NCI-H146 treated with DMSO at 0.1 percent for 48 hours (cell line): ENCODE data around the gene GMEB2.

Source experiments
- DNase-seq: peaks from one replicate; lab custom pipeline; 2025; ENCODE audit not compliant: unreplicated experiment; lab: John Stamatoyannopoulos, UW

Gene GMEB2

DNA sequence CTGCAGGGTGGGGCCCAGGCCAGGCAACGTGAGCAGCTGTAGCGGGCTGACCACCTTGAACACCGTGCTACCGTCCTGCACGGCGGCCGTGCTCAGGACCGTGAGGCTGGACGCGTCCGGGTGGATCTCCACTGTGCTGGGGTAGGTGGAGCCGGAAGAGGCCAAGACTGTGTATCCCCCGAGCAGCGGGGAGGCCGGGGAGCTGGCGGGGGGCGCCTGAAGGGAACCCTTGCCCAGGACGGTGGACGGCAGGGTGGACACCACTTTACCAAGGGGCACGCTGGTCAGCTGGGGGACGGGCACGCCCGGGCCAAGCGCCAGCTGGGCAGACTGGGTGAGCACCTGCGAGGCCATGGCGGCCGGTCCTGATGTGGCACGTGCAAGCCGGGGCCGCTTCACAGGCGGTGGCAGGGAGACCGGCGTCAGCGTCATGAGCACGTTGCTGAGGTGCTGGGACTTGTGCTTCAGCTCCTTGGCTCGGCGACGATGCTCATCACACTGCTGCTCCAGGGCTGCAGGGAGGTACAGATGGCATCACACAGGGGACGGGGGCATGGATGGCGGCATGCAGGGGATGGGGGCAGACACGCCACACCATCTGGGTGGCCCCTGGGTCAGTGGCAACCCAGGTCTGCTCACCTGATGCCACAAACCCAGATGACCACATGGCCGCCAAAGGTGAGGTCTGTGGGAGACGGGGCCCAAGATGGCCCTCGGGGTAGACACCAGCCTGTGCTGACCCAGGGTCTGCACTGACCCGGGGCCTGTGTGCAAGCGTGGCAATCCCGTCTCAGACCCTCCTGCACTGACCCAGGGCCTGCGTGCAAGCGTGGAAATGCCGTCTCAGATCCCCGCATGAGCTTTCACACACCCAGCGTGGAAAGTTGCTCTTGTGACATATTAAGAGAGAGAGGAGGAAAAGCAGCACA is 36.4 kb downstream of the GMEB2 start:
- no peak for DNase-seq

DNA sequence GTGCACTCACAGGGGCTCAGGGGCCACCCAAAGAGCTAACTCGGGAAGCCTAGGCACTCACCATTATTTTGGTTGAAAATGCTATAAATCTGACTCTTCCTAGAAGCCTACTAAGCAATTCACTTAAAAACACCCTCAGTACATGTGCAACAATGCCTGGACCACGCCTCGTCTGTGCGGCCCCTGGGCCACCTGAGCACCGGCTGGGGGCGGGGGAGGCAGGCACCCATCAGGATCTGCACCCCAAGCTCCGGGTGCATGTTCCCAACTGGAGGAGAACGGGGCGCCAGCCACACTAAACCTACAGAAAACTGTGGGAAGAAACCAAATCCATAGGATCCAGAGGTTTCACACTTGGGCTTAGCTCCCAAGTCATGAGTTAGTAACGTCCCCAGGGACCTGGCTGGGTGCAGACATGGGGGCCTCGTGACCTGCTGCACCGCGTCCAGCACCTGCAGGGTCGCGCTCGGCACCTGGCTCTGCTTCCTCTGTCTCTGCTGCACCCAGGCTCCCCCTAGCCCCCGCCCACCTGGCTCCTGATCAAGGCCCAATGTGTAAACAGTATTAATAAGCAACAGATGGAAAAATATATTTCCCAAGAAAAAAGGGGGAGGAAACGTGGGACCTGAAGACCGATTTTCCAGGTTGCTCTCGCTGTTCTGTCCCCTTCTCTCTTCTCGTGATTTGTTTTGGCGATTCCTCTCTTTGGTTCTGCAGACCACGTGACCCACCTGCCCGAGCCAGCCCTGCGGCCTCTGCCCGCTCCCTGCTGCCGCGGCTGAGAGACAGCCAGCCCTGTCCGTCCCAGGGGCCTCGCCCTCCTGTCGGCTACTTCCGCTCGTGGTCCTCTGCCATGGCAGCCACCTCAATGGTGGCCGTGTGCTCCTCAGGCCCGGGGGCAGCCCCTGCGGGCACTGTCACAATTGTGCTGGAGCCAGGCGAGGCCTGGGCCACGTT is 37.4 kb downstream of the GMEB2 start:
- DNase-seq, result no peak

DNA sequence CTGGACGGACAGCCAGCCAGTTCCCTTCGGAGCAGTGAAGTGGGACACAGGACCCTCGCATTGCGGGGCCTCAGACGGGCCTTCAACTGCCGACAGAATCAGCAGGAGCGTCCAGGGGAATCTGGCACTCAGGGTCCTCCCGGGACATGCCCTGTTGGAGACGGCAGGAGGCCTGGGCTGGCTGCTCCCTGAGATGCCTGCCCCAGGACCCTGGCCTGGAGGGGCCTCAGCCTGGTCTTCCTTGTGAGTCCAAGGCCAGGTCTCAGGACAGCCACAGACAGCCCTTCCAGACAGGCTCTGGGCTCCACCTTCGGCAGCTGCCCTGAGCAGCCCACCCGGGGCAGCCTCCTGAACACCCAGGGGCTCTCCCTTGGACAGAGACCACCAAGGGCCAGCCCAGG is 38.3 kb downstream of the GMEB2 start:
- DNase-seq, result no peak

DNA sequence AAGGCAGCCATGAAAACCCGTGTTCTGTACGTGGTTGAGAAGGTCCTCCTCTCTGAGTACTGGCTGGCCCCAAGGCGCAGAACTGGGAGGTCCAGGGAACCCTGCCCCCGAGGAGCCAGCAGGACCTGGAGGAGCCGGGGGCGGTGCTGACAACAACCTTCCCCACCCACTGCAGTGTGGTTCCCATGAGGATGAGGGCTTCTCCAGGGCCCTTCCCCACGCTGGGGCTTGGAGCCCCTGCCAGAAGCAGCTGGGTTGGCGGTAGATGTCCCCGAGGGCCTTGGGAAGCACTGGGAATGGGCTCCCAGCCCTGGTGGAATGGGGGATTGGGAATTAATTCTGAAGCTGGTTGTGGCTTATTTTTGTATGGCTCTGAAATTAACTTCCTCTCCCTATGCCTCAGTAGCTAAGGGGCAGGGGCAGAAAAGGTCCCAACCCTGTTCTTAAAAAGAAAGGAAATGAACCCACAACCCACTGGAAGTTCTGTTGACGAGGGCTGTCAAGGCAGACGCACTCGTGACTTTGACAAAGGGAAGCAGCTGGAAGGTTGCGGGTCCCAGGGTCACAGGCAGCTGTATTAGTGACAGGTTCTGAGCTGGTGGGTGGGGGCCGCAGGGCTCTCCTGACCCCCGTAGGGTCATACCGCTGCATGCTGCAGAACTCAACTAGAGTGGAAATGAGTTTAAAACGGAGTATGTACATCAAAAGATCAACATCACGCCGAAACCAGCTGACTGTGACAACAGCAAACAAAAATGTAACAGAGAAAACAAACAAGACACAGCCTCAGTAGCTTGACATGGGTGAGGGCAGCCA is 38.9 kb downstream of the GMEB2 start:
- DNase-seq, result no peak

DNA sequence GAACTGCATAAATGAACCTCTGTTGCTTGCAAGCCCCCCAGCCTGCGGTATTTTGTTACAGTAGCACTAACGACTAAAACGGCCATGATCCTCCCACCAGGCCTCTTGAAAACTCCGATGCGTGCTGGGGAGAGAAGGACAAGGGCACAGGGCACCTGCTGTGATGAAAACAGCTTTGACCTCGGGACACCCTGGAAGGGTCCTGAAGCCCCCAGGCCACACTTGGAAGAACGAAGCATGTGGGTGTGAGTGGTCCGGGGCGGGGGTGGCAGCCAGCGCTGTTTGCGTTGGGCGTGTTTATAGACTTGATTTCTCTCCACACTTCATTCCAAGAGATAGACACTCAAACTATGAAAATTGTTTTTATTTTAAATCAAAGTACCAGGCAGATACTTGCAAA is 39.6 kb downstream of the GMEB2 start:
- no peak for DNase-seq

DNA sequence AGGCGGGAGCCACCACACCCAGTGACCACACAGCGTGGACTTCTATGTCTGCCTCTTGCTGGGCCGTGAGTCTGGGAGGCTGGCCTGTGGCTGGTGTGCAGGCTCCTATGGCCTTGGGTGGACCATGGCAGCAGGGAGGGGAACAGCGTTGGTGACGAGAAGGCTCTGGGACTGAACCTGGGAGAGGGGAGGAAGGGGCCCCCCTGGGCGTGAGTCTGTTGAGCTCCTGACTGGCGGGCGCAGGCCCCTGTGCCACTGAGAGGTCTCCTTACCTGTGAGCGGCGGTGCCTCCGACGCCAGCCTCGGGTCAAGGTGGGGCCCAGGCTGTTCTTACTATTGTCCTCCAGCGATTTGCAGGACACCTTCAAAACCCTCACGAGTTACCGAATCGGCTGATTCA is 40.1 kb downstream of the GMEB2 start:
- no peak for DNase-seq

DNA sequence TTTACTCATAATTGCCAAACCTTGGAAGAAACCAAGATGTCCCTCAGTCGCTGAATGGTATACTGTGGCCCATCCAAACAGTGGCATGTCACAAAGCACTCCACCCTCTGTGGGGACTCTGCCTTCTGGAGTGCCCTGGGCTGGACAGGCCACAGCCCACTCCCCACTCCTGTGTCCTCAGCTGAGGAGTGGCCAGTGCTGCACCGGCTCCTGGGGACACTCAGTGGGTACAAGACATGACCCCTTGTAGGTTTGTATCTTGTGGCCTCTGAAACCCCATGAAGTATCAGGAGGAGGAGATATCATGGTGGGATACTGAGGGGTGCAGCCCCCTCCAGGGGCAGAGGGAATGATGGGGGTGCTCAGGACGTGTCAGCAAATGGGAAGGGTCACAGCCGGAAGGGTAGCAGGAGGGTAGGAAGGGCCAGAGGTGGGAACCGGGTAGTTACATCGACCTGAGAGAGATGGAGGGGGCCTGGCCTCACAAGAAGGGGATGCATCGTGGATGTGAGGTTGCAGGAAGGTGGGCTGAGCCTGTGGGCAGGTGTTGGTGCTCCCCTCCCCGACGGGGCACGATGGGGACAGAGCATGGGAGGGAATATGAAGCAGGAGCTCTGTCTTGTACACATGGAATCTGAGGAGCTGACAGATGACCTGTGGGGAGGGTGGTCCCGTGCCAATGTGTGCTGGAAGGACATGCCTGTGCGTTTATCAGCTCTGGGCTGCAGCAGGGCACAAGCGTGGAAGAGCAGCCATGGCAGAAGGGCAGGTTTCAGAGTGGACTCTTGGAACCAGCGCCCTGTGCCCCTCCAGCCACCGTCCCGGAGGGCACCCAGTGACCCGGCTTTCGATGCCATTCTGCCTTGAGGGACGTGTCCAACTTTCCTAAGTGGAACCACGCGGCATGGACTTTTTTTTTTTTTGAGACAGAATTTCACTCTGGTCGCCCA is 41.0 kb downstream of the GMEB2 start:
- DNase-seq, result no peak

DNA sequence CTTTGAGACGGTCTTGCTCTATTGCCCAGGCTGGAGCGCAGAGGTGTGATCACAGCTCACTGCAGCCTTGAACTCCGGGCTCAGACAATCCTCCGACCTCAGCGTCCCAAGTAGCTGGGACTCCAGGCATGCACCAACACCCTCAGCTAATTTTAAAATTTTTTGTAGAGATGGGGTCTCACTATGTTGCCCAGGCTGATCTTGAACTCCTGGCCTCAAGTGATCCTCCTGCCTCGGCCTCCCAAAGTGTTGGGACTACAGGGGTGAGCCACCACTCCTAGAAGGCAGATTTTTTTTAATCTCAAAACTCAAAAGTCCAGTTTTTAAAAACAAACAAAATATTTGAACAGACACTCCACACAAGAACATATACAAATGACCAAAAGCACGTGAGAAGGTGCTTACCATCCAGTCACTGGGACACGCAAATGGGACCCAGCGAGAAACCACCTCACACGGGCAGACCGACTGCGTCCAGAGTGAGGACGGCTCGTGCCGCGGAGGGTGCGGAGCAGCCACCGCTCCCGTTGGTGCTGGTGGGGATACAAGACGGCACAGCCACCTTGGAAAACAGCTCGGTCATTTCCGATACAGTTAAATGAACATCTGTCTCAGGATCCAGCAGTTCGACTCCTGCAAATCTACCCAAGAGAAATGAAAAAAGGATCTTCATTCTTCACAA is 44.4 kb downstream of the GMEB2 start:
- DNase-seq, result no peak

DNA sequence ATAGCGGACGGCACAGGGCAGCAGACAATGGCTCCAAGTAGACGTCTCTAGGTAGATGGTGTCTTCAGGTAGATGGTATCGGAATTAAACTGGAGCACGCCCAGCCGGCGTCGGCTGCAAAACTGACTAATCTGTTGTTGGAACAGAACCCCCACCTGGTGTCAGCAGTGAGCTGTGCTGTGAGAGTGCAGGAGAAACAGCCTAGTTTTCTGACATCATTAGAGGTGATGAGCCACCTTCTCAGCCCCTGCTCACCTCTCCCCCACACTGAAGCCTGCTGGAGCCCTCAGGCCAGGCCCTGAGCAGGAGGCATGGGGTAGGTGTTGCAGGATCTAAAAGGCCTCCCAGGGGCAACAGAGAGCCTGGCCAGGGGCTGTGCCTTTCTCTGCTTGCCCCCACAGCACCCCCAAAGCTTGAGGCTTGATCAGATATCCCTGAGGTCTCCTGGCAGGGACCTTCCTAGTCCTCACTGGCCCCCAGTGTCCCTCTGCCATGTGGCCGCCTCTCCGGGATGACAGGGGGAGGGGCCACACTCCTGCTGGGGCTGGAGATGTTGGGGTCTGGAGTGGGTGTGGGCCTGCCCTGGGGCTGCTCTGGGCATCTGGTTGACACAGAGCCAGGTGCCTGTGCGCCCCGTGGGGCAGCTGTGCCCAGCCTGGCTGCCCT is 46.0 kb downstream of the GMEB2 start:
- DNase-seq, result no peak

DNA sequence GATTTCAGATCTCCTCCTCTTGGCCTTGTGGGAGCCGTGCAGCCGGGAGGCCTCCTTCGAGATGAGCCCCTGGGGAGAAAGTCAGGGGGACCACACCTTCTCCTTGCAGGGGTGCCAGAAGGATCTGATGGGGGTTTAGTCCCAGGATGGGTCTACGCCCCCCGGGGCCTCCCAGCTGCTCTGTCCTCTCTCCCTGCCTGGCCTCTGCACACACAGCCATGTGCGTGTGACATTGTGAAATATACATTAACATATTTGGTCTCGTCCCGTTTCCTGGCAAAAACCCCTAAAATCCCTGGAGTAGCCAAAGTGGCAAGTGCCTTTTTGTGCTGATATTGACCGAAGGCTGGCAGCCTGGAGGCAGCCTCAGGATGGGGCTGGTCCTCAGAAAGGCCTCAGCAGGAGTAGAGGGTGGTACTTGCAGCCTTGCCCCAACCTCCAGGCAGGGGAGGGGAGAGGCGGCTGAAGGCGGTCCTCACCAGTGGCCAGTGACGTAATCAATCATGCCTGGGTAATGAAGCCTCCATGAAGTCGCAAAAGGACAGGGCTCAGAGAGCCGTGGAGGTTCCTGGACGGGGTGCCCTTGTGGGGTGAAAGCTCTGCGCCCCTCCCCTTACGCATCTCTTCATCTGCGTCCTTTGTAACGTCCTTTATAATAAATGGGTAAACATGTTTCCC is 47.7 kb downstream of the GMEB2 start:
- DNase-seq, result no peak

DNA sequence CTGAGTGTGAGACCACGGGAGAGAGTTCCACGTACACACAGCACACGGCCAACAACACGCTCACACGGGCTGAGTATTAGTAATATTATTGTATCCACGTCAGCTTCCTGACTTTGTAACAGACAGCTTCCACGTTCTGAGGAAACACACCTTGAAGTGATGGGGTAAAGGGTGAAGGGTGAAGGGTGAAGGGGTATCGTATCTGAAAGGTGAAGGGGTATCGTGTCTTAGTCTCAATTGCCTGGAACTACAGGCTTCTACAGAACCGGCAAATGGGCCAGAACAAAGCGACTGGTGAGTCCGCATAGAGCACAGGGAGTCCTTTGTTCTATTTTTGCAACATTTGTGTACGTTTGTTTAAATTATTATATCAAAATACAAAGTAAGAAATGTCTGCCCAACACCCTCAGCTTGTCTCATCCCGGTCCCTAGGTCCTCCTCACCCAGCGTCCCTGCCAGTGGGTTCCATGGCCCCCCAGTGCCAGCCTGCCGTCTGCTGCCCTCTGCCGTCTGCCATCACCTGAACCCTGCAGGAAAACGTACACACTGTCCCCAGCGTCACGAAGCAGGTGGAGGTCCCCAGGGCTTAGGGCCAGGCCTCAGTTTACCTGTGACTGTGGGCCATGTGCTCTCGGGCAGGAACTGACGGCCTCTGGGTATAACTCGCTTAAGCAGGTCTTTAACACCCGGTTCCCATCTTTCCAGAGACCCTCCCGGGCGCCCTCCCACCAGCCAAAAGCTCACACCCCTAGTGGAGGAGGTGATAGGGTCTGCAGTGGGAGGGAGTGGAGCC is 48.5 kb downstream of the GMEB2 start:
- no peak for DNase-seq

DNA sequence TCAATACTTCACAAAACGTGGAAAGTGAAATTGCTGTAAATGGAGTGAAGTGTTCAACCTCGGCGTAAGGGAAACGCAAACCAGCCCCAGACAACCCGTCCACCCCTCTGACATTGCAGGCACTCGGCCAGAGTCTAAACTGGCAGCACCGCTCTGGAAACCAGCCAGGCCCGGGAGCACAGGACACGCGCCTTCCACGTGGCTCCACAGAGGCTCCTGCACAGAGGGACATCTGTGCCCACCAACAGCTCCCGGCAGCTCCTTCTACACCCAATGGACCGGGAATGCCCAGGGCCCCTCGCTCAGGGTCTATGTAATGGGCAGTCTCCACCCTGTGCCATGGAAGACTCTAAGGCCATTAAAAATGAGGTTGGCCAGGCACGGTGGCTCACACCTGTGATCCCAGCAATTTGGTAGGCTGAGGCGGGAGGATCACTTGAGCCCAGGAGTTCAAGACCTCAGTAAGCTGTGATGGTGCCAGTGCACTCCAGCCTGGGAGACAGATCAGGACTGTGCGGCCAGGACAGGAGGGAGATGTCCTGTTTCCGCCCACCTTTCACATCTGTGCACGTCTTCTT is 49.5 kb downstream of the GMEB2 start:
- DNase-seq, result no peak

DNA sequence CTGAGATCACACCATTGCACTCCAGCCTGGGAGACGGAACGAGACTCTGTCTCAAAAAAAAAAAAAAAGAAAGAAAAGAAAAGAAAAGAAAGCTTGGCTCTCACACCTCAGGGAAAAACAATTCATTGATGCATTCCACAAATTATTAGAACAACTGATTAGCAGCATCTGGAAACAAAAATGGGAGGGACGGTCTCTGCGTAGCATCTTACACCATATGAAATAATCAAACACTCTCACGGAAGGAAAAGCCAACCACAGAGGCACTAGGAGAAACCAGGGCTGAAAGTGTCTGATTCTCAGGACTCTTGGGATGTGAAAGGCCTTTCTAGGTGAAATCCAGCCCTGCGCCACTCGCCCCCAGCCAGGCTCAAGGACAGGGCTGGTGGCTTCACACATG is 50.6 kb downstream of the GMEB2 start:
- no peak for DNase-seq

DNA sequence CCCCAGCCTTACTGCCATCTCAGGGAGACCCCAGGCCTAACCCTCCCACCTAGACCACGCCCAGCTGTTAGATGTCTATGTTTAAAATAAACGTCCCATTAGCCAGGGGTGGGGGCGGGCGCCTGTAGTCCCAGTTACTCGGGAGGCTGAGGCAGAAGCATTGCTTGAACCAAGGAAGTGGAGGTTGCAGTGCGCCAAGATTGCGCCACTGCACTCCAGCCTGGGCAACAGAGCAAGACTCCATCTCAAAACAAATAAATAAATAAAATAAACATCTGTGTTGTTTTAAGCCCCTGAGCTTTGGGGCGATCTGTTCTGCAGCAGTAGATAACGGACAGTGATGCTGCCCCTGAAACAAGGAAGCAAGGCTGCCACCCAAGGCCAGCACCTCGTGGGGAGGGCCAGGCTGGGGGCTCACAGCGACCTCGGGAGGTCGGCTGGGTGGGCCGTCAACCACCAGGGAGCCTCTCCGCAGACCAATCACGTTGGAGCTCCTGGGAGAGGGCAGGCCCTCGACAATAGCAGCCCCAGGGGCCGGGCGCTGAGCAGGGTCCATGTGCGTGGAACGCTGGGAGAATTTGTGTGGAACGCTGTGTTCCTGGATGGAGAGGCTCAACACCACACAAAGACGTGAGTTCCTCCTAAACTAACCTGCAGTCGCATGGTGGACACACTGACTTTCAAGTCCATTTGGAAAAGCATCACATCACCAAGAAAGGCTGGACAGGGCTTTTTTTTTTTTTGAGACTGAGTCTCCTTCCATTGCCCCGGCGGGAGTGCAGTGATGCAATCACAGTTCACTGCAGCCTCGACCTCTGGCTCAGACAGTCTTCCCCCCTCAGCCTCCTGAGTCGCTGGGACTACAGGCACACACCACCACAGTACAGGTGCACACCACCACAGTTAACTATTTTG is 51.8 kb downstream of the GMEB2 start:
- no peak for DNase-seq

DNA sequence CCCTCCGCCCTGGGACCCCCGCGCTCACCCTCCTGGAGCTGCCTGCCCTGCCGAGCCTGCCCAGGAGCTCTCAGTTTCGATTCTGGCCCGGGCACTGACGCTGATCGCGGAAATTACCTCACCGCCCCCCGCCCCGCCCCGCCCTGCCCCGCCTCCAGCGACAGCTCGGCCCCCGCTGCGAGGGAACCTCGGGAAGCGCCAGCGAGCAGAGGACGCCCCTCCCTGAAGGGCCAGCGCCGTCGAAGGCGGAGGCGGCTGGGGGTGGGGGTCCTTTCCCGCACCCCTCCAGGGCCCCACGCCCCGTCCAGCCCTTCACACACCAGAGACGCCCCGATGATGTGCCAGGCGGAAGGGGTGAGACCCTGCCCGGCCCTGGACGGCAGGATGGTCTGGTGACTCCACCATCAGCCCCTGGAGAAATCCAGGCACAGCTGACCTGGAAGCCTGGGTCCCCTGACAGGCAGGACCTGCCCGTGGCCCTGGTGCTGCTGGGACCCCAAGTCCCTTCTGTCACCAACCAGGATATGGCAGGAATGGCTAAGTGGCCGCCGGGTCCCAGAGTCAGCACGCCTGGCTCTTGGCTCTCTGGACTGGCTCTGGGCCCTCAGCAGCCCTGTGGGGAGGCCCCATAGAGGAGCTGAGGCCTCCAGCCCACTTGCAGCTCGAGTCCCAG is 52.6 kb downstream of the GMEB2 start, which contains the start of gene HELZ2:
HELZ2 (minus strand) TSS at position 84 of the 673 bp plus-strand sequence. CDS start 1,854 bp downstream, outside the sequence.
- DNase-seq, result peak; percentile 49
